ENCODE measurements around the gene ZCCHC7. TPM values are rescaled to one million over a fixed set of nuclear protein-coding genes. Genes with fewer than 3 reads are reported as not detected.

ZCCHC7 gene
- total and polyA plus RNA-seq, 7 experiments from 2014 or later: 26.1 to 47.1 (median 40.3) TPM

- Histone ChIP-seq H3K4me3 (ENCODE audit: low read length) (peak overlapping the region; percentile 43), H3K27ac (ENCODE audit: low read depth, low read length) (peak overlapping the region; percentile 74), H3K27me3 (ENCODE audit: control insufficient read depth in 2 of 2, insufficient read depth in 2 of 2, low read length in 2 of 2) (no peaks in the 10 kb centered on the region), H3K9me3 (ENCODE audit: control insufficient read depth in 2 of 3, low read length in 3 of 3) (no peaks in the 10 kb centered on the region), H3K36me3 (ENCODE audit: control insufficient read depth in 2 of 3, insufficient read depth in 3 of 3, low read length in 3 of 3) (no peaks in the 10 kb centered on the region), H3K4me1 (ENCODE audit: control insufficient read depth in 2 of 2, insufficient read depth in 2 of 2, low read length in 2 of 2) (peaks cover 19 to 50% of the 10 kb centered on the region in 2 donors)
- peaks cover 0 to 30% (median 22%) of the 10 kb centered on the region in 5 donors for H3K36me3 Mint-ChIP-seq
- H3K4me1 Mint-ChIP-seq: peaks cover 23 to 83% (median 64%) of the 10 kb centered on the region in 7 donors
- peak; percentile 79 for ATAC-seq
- intact Hi-C loops (cut with micrococcal nuclease): loop anchor here (1.0 to 10.0 kb wide), 7 partner anchors 8 to 742 kb away; partner anchors contain the start of genes ZCCHC7 (in 2 of the 2) and RNF38 (in 1 of the 2)
- ChIA-PET CTCF (no interaction called here), POLR2A (interaction anchor here (0.6 to 1.5 kb wide), 9 partner anchors 8 to 109 kb away, joined by 3 to 9 read pairs (median 4); partner anchors contain the start of gene ZCCHC7)
- peak in 7 of 9 donors; percentile 11 to 65 (median 46) for DNase-seq
- no peaks in the 10 kb centered on the region for H3K9me3 Mint-ChIP-seq
- peak overlapping the region; percentile 14 to 83 (median 76) for H3K4me3 Mint-ChIP-seq
- H3K27ac Mint-ChIP-seq: peak overlapping the region; percentile 57 to 91 (median 86)
- no peaks in the 10 kb centered on the region for H3K27me3 Mint-ChIP-seq
Observed at GRCh38 chr9:37146410-37146809, 26.0 kb downstream of the ZCCHC7 start.

- H3K9me3 Mint-ChIP-seq: no peaks in the 10 kb centered on the region
Observed at GRCh38 chr9:37148181-37148580, 27.8 kb downstream of the ZCCHC7 start.

GRCh38 chr9:37149666-37150308 lies 29.4 kb downstream of the ZCCHC7 start:
- POLR2A ChIA-PET: no interaction called here
- CTCF ChIA-PET: no interaction called here
- peaks cover 22 to 75% (median 60%) of the 10 kb centered on the region in 7 donors for H3K4me1 Mint-ChIP-seq

More at GRCh38 chr9:37148181-37148580, 27.8 kb downstream of the ZCCHC7 start:
- Histone ChIP-seq H3K4me1 (ENCODE audit: control insufficient read depth in 2 of 2, insufficient read depth in 2 of 2, low read length in 2 of 2) (peaks cover 19 to 47% of the 10 kb centered on the region in 2 donors), H3K27me3 (ENCODE audit: control insufficient read depth in 2 of 2, insufficient read depth in 2 of 2, low read length in 2 of 2) (no peaks in the 10 kb centered on the region), H3K36me3 (ENCODE audit: control insufficient read depth in 2 of 3, insufficient read depth in 3 of 3, low read length in 3 of 3) (no peaks in the 10 kb centered on the region), H3K27ac (ENCODE audit: low read depth, low read length) (no peak overlapping the region), H3K4me3 (ENCODE audit: low read length) (no peak overlapping the region), H3K9me3 (ENCODE audit: control insufficient read depth in 2 of 3, low read length in 3 of 3) (no peaks in the 10 kb centered on the region)
- peak overlapping the region in 8 of 9 donors; percentile 30 to 91 (median 82) for H3K27ac Mint-ChIP-seq
- DNase-seq (no peak), ATAC-seq (no peak)
- CTCF ChIA-PET: no interaction called here
- no peaks in the 10 kb centered on the region for H3K27me3 Mint-ChIP-seq
- H3K4me1 Mint-ChIP-seq: peaks cover 26 to 82% (median 65%) of the 10 kb centered on the region in 7 donors
- peaks cover 0 to 31% (median 23%) of the 10 kb centered on the region in 5 donors for H3K36me3 Mint-ChIP-seq
- intact Hi-C loops (cut with micrococcal nuclease): loop anchor here (5.0 to 10.0 kb wide), 3 partner anchors 49 to 743 kb away; partner anchors contain the start of gene RNF38 (in 1 of the 2)
- POLR2A ChIA-PET: interaction anchor here (1.0 kb wide), 1 partner anchor 27 kb away, joined by 4 read pairs; no protein-coding TSS in a partner anchor
- peak overlapping the region in 5 of 10 donors; percentile 4 to 83 (median 47) for H3K4me3 Mint-ChIP-seq

GRCh38 chr9:37150415-37150814 lies 30.0 kb downstream of the ZCCHC7 start:
- peaks cover 0 to 3% (median 0%) of the 10 kb centered on the region in 3 experiments for H3K36me3 ChIP-seq (ENCODE audit: control insufficient read depth in 2 of 3, insufficient read depth in 3 of 3, low read length in 3 of 3)
- H3K27me3 Mint-ChIP-seq: no peaks in the 10 kb centered on the region
- ATAC-seq (no peak), DNase-seq (no peak)
- ChIA-PET CTCF (interaction anchor here (1.4 kb wide), 1 partner anchor 13 kb away, joined by 3 read pairs; no protein-coding TSS in a partner anchor), POLR2A (interaction anchor here (0.6 kb wide), 1 partner anchor 283 kb away, joined by 3 read pairs; no protein-coding TSS in a partner anchor)
- peaks cover 20 to 71% (median 57%) of the 10 kb centered on the region in 7 donors for H3K4me1 Mint-ChIP-seq
- H3K27me3 ChIP-seq (ENCODE audit: control insufficient read depth in 2 of 2, insufficient read depth in 2 of 2, low read length in 2 of 2): no peaks in the 10 kb centered on the region
- H3K4me3 Mint-ChIP-seq: peak overlapping the region in 1 of 10 donors; percentile 28
- no peaks in the 10 kb centered on the region for H3K9me3 ChIP-seq (ENCODE audit: control insufficient read depth in 2 of 3, low read length in 3 of 3)
- peaks cover 4 to 39% (median 29%) of the 10 kb centered on the region in 5 donors for H3K36me3 Mint-ChIP-seq
- no peaks in the 10 kb centered on the region for H3K9me3 Mint-ChIP-seq
- peaks cover 19 to 34% of the 10 kb centered on the region in 2 donors for H3K4me1 ChIP-seq (ENCODE audit: control insufficient read depth in 2 of 2, insufficient read depth in 2 of 2, low read length in 2 of 2)
- no peak overlapping the region for H3K4me3 ChIP-seq (ENCODE audit: low read length)
- intact Hi-C loops (cut with micrococcal nuclease): no loop called here
- H3K27ac ChIP-seq (ENCODE audit: low read depth, low read length): no peak overlapping the region
- peak overlapping the region in 2 of 9 donors; percentile 17 to 54 for H3K27ac Mint-ChIP-seq

More at GRCh38 chr9:37149666-37150308, 29.4 kb downstream of the ZCCHC7 start:
- Histone ChIP-seq H3K27me3 (ENCODE audit: control insufficient read depth in 2 of 2, insufficient read depth in 2 of 2, low read length in 2 of 2) (no peaks in the 10 kb centered on the region), H3K36me3 (ENCODE audit: control insufficient read depth in 2 of 3, insufficient read depth in 3 of 3, low read length in 3 of 3) (peaks cover 0 to 3% (median 0%) of the 10 kb centered on the region in 3 experiments), H3K27ac (ENCODE audit: low read depth, low read length) (no peak overlapping the region), H3K4me1 (ENCODE audit: control insufficient read depth in 2 of 2, insufficient read depth in 2 of 2, low read length in 2 of 2) (peaks cover 19 to 40% of the 10 kb centered on the region in 2 donors), H3K4me3 (ENCODE audit: low read length) (no peak overlapping the region), H3K9me3 (ENCODE audit: control insufficient read depth in 2 of 3, low read length in 3 of 3) (no peaks in the 10 kb centered on the region)
- peak overlapping the region in 4 of 9 donors; percentile 29 to 67 (median 55) for H3K27ac Mint-ChIP-seq
- intact Hi-C loops (cut with micrococcal nuclease): loop anchor here (5.0 to 10.0 kb wide), 3 partner anchors 48 to 745 kb away; partner anchors contain the start of gene RNF38 (in 1 of the 2)
- peak overlapping the region in 2 of 10 donors; percentile 3 to 28 for H3K4me3 Mint-ChIP-seq
- DNase-seq (no peak), ATAC-seq (no peak)
- no peaks in the 10 kb centered on the region for H3K9me3 Mint-ChIP-seq
- no peaks in the 10 kb centered on the region for H3K27me3 Mint-ChIP-seq
- peaks cover 4 to 36% (median 30%) of the 10 kb centered on the region in 5 donors for H3K36me3 Mint-ChIP-seq

- H3K4me3 ChIP-seq (ENCODE audit: low read length): no peak overlapping the region
- CTCF ChIA-PET: interaction anchor here (1.4 kb wide), 1 partner anchor 15 kb away, joined by 3 read pairs; no protein-coding TSS in a partner anchor
- peak overlapping the region in 1 of 9 donors; percentile 9 for H3K27ac Mint-ChIP-seq
- no peak overlapping the region for H3K27ac ChIP-seq (ENCODE audit: low read depth, low read length)
- POLR2A ChIA-PET: interaction anchor here (1.0 to 1.1 kb wide), 2 partner anchors 10 to 32 kb away, joined by 3 read pairs; partner anchors contain the start of gene ZCCHC7
- H3K27me3 Mint-ChIP-seq: no peaks in the 10 kb centered on the region
- H3K4me1 ChIP-seq (ENCODE audit: control insufficient read depth in 2 of 2, insufficient read depth in 2 of 2, low read length in 2 of 2): peaks cover 5 to 23% of the 10 kb centered on the region in 2 donors
- peaks cover 0 to 3% (median 0%) of the 10 kb centered on the region in 3 experiments for H3K36me3 ChIP-seq (ENCODE audit: control insufficient read depth in 2 of 3, insufficient read depth in 3 of 3, low read length in 3 of 3)
- no peaks in the 10 kb centered on the region for H3K9me3 Mint-ChIP-seq
- H3K9me3 ChIP-seq (ENCODE audit: control insufficient read depth in 2 of 3, low read length in 3 of 3): no peaks in the 10 kb centered on the region
- peaks cover 22 to 66% (median 50%) of the 10 kb centered on the region in 7 donors for H3K4me1 Mint-ChIP-seq
- intact Hi-C loops (cut with micrococcal nuclease): no loop called here
- ATAC-seq: no peak
- H3K4me3 Mint-ChIP-seq: no peak overlapping the region
- no peaks in the 10 kb centered on the region for H3K27me3 ChIP-seq (ENCODE audit: control insufficient read depth in 2 of 2, insufficient read depth in 2 of 2, low read length in 2 of 2)
- DNase-seq: no peak
- peaks cover 4 to 45% (median 37%) of the 10 kb centered on the region in 5 donors for H3K36me3 Mint-ChIP-seq
Observed at GRCh38 chr9:37151812-37152211, 31.4 kb downstream of the ZCCHC7 start.

- Mint-ChIP-seq H3K36me3 (peaks cover 7 to 48% (median 38%) of the 10 kb centered on the region in 5 donors), H3K4me1 (peaks cover 24 to 63% (median 48%) of the 10 kb centered on the region in 7 donors), H3K9me3 (no peaks in the 10 kb centered on the region), H3K27me3 (no peaks in the 10 kb centered on the region), H3K27ac (peak overlapping the region in 1 of 9 donors; percentile 18), H3K4me3 (no peak overlapping the region)
- no peak for DNase-seq
- H3K27me3 ChIP-seq (ENCODE audit: control insufficient read depth in 2 of 2, insufficient read depth in 2 of 2, low read length in 2 of 2): no peaks in the 10 kb centered on the region
- peaks cover 0 to 3% (median 0%) of the 10 kb centered on the region in 3 experiments for H3K36me3 ChIP-seq (ENCODE audit: control insufficient read depth in 2 of 3, insufficient read depth in 3 of 3, low read length in 3 of 3)
- ChIA-PET POLR2A (no interaction called here), CTCF (no interaction called here)
- ATAC-seq: no peak
- no peak overlapping the region for H3K27ac ChIP-seq (ENCODE audit: low read depth, low read length)
- peaks cover under 1 to 18% of the 10 kb centered on the region in 2 donors for H3K4me1 ChIP-seq (ENCODE audit: control insufficient read depth in 2 of 2, insufficient read depth in 2 of 2, low read length in 2 of 2)
- H3K9me3 ChIP-seq (ENCODE audit: control insufficient read depth in 2 of 3, low read length in 3 of 3): no peaks in the 10 kb centered on the region
- intact Hi-C loops (cut with micrococcal nuclease): no loop called here
- no peak overlapping the region for H3K4me3 ChIP-seq (ENCODE audit: low read length)
Observed at GRCh38 chr9:37152365-37152764, 32.0 kb downstream of the ZCCHC7 start.
